Measurements from ENCODE around the gene PDE4D.

Gene PDE4D

GRCh38 chr5:59893429-59894227 is at the start of gene PDE4D:
Gene PDE4D (minus strand): TSS chr5:59893726.
- no peak for DNase-seq

- DNase-seq = no peak
These were observed 44.1 kb upstream of the PDE4D start for GRCh38 chr5:59937633-59938032.

DNA sequence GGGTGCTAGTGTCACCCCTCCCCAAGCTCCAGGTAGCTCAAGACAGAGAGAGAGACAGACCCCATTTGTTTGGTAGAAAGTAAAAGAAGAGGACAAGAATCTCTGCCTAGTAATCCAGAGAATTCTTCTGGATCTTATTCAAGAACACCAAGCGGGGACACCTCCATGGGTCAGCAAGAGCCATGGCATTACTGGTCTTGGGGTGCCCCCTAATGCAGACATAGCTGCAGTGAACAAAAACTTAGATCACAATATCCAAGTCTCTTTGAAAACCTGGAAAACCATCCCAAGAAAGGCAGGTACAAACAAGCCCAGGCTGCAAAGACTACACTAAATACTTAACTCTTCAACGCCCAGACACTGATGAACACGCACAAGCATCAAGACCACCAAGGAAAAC is 29.9 kb upstream of the PDE4D start:
- DNase-seq = no peak

GRCh38 chr5:59922220-59922619 is 28.7 kb upstream of the PDE4D start:
- no peak for DNase-seq

- no peak for DNase-seq
These were observed 28.3 kb upstream of the PDE4D start for GRCh38 chr5:59921816-59922215.

DNA sequence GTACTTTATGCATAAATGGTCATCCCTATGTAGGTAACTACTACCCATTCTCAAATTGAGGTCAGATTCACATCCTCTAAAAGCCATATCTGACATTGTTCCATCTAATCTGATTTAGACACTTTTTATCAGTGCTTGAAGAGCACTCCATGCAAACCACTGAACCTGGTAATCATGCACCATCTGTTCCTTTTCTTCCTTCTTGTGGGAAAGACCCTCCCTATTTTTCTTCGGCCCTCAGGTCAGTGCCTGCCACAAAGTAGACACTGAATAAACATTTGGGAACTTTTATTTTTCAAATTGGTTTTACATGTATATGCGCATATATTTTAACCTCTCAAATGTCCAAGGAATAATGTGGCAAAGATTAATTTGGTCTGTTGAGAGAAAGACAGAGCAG is 26.0 kb upstream of the PDE4D start:
- no peak for DNase-seq

GRCh38 chr5:59917121-59917520 is 23.6 kb upstream of the PDE4D start:
- DNase-seq = no peak

DNA sequence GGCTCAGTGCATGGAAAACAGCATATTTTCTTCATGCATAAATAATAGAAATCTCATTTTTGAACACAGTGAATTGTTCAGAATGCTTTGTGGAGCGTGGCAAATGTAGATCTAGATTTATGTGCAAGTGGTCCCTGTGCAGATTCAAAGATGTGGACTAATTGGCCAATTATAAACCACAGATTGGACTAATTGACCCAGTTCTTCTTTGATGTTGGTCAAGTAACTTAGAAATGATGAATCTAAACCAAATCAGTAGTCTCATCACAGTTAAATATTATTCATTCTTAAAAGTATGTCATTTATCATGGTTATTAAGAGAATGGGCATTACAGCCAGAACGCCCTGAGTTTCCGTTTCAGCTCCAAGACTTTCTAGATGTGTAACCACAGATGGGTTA is 11.7 kb upstream of the PDE4D start:
- DNase-seq = no peak

DNA sequence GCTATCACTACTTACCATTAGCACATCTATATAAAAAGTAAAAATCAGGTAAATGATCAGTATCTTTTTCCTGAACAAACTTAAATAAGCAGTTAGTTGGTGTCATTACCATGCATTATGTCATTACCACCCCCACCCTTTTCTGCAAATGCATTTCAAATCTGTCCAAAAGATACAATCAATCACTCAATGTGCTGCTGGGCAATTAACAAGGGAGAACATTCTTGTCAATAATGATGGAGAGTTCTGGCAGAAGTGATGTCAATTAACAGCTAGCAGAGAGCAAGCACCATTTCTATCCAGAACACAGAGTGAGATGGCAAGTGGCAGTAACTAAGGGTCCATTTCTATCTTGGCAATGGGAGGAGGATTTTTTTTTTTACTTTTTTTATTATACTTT is 3.5 kb upstream of the PDE4D start:
- no peak for DNase-seq

DNA sequence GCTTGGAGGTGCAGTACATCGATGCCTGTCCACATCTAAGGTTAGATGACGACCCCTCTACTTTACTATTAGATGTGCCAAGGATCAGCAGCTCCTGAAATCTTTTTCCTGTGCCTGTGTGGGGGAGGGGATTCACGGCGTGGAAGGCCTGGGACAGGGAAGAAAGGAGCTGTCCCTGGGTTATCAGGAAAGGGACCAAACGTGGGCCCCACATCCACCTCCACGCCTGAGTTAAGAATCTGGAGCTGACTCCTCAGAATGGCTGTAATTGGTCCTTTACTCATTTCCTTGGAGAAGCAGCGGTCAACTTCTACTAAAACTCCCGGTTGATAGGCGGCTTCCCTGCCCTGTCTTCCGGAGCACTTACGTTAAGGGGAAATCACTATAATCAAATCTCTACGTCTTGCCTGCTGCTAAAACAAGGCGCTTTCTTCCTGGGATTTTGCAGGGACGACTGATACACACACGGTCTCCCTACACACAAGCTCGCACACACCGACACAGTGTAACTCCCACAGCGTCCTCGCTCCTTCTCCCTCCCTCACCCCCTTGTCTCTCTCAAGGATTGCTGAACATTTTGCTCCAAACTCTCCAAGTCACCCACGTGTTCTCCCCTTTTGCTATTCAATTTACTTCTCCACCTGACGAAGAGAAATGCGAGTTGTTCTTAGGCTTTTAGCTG is 1.4 kb downstream of the PDE4D start:
- no peak for DNase-seq

- DNase-seq = no peak
These were observed 6.3 kb downstream of the PDE4D start for GRCh38 chr5:59887274-59887673.

DNA sequence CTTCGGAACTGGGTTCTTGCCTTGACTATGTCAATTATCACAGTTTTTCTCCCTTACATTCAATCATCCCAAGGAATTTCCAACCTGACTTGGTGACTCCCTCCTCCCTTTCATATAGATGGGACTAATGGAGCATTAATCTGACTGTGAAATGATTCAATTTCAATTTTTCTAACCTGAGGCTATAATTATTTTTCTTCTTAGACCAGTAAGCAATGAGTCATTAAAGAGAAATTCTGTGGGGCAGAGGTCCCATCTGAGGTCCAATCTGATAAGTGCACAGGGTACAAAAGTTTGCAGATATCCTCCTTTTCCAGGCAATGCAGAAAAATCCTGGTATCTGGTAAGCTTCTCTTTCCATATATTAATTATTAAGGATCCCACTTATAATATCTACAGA is 18.9 kb downstream of the PDE4D start:
- no peak for DNase-seq

DNA sequence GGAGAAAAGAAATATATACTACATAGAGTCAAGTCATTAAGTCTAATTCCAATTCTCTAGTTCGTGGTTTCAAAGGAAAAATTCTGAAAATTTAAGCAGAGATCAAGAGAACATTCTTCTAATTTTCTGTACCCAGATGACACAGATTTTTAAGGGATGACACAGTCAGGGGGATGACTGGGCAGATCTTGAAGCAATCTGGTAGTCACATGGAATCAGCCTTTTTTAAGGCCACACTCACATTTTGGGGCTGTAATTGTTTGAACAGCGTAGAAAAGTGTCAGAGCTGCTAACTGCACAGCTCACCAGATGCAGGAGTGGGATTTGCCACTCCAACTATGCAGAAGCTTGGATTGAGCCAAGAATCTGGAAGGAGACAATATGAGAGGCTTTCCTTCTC is 20.4 kb downstream of the PDE4D start:
- DNase-seq = no peak

DNA sequence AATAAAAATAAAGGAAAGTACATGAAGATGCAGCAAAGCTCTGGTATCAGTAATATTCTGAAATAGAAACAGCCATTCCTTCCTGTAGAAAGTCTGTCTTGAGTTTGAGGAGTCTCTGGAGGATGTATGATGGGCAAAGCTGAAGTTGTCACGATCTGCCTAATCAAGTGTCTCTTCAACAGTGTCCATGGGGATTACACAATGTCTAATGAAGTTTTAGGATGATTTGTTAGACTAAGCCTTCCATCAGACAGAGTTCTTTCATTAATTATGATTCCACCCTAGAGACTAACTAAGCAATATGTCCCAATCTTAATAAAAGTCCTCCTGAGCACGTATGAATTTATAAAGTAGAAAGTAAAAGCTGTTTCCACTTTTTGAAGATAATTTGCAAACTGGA is 26.9 kb downstream of the PDE4D start:
- no peak for DNase-seq

DNA sequence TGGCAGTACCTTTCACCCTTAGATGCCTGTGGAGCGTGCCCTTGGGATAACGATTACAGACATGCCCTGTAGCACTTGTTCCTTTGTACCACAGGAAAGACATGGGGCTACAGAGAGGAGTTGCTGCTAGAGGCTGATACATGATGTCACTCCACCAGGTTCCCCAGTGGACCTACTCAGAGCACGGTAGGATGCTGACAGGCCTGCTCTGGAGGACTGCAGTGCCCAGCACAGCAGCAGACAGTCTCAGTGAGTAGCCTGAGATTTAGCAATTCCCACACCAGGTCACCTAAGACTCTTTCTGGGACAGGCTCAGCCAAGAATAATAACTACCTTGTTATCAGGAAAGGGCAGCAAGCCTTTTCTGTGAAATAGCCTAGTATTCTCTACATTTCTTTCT is 28.8 kb downstream of the PDE4D start:
- DNase-seq = no peak

- no peak for DNase-seq
These were observed 29.7 kb downstream of the PDE4D start for GRCh38 chr5:59863777-59864176.

GRCh38 chr5:59856358-59856757 is 37.2 kb downstream of the PDE4D start:
- no peak for DNase-seq

- no peak for DNase-seq
These were observed 42.8 kb downstream of the PDE4D start for GRCh38 chr5:59850766-59851165.

- DNase-seq = no peak
These were observed 45.9 kb downstream of the PDE4D start for GRCh38 chr5:59847586-59847985.

- DNase-seq = no peak
These were observed 47.8 kb downstream of the PDE4D start for GRCh38 chr5:59845730-59846129.

DNA sequence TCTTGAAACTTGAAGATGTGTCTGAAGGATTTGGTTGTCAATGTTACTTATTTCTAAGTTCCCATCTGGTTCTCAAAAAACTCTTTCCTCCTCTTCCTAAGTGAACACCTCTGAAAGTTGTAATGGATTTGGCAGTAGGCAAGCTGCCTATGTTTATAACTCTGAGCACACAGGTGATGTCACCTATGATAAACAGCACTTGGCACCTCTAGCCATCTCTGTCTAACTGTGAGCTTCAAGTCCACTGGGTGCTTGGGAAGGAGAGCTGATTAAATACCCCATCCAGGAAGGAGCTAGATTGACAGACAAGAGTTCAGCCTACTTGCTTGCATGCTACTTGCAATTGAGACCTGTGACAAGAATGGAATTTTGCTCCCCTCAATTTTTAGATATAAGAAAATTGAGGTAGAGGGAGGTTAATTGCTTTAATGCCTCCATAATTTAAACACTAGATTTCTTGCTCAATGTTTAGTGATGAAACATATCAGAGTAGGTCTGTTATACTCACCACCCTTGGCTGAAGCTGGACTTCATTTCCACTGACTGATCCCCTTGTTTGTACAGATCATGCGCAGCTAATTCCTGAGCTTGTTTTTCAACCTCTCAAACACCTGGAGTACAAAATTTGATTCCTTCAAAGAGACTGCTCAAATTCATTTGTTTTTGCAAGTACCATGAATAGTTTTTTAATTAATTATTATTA is 49.9 kb downstream of the PDE4D start:
- no peak for DNase-seq

GRCh38 chr5:59842999-59843398 is 50.5 kb downstream of the PDE4D start:
- DNase-seq = no peak

DNA sequence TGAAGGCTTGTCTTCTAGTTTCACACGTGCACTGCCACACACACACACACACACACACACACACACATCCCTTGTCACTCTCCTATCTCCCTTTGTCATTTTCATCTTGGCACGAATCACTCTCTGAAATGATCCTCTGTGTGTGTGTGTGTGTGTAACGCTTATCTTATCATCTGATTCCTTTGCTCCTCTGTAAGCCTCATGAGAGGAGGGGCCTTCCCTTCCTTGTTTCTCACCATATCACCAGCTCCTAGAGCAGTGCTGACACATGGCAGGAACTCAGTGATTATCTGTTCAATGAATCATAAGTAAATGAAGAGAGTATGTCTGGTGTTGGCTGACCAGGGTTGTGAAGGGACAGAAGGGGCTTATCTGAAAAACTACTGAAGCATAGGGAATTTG is 53.3 kb downstream of the PDE4D start:
- DNase-seq = no peak

GRCh38 chr5:59838989-59839388 is 54.5 kb downstream of the PDE4D start:
- DNase-seq = no peak
